Hepatocyte (in vitro differentiated cells): ENCODE measurements around the gene SLCO2B1. TPM values are rescaled to one million over a fixed set of nuclear protein-coding genes. Genes with fewer than 3 reads are reported as not detected.

Source experiments
- DNase-seq: peaks from one replicate; pipeline ENCODE4 v3.0.0-alpha.2; 2016; ENCODE audit warnings: low spot score
- H2AFZ ChIP-seq: fragments of 200-600 bp; sonication (generic); 2 replicates; pipeline ENCODE4 v1.6.0; 2016; ENCODE audit warnings: antibody characterized with exemption, mild to moderate bottlenecking
- H3K27ac ChIP-seq: fragments of 200-600 bp; sonication (generic); 2 replicates; pipeline ENCODE4 v1.5.1; 2016; ENCODE audit warnings: mild to moderate bottlenecking
- H3K27me3 ChIP-seq: fragments of 200-600 bp; sonication (generic); 2 replicates; pipeline ENCODE4 v1.6.1; 2016
- H3K36me3 ChIP-seq: fragments of 200-600 bp; sonication (generic); replicated peaks from 2 replicates; pipeline ENCODE4 v1.5.1; 2016; ENCODE audit warnings: low read depth; ENCODE audit not compliant: insufficient read depth
- H3K4me1 ChIP-seq: fragments of 200-600 bp; sonication (generic); 2 replicates; pipeline ENCODE4 v1.5.1; 2016; ENCODE audit warnings: mild to moderate bottlenecking, moderate library complexity; ENCODE audit not compliant: insufficient read depth
- H3K4me2 ChIP-seq: fragments of 200-600 bp; sonication (generic); 2 replicates; pipeline ENCODE4 v1.6.0; 2016
- H3K4me3 ChIP-seq: fragments of 200-600 bp; sonication (generic); 2 replicates; pipeline ENCODE4 v1.5.1; 2016; ENCODE audit warnings: mild to moderate bottlenecking
- H3K79me2 ChIP-seq: fragments of 200-600 bp; sonication (generic); 2 replicates; pipeline ENCODE4 v1.6.0; 2017; ENCODE audit warnings: mild to moderate bottlenecking
- H3K9me2 ChIP-seq: fragments of 200-600 bp; sonication (generic); replicated peaks from 2 replicates; pipeline ENCODE4 v1.6.0; 2017; ENCODE audit warnings: mild to moderate bottlenecking; ENCODE audit not compliant: insufficient read depth
- H3K9me3 ChIP-seq: fragments of 200-600 bp; sonication (generic); 2 replicates; pipeline ENCODE4 v1.5.1; 2016; ENCODE audit warnings: low read depth, mild to moderate bottlenecking
- H4K20me1 ChIP-seq: fragments of 200-600 bp; sonication (generic); 2 replicates; pipeline ENCODE4 v1.6.0; 2016; ENCODE audit warnings: mild to moderate bottlenecking; ENCODE audit not compliant: insufficient read depth, poor library complexity, severe bottlenecking
- CTCF ChIP-seq: fragments of 200-600 bp; sonication (generic); IDR thresholded peaks from 2 replicates; pipeline ENCODE4 v1.5.1; 2016; ENCODE audit warnings: antibody characterized with exemption, mild to moderate bottlenecking; ENCODE audit not compliant: poor library complexity
- EZH2 ChIP-seq: fragments of 200-600 bp; sonication (generic); IDR thresholded peaks from 2 replicates; pipeline ENCODE4 v1.6.1; 2016; ENCODE audit warnings: antibody characterized with exemption, mild to moderate bottlenecking, borderline replicate concordance
- EZH2phosphoT487 ChIP-seq: fragments of 200-600 bp; sonication (generic); IDR thresholded peaks from one replicate; pipeline ENCODE4 v1.6.1; 2018; ENCODE audit warnings: antibody characterized with exemption, mild to moderate bottlenecking, low read depth, moderate library complexity; ENCODE audit not compliant: unreplicated experiment, severe bottlenecking
- WGBS: methylation state at CpG from one replicate; pipeline ENCODE4 v1.1.6; 2016; ENCODE audit warnings: low lambda C conversion rate; ENCODE audit errors: missing lambda C conversion rate; 5-methylcytosine and 5-hydroxymethylcytosine counted together
- polyA plus RNA-seq: library from polyadenylated mRNA; unstranded; fragments of >200 nt; fragmentation: Nextera tagmentation; extraction: Ambion mirVana; gene quantifications from 2 replicates; pipeline ENCODE4 v1.2.1, GENCODE V29; 2016
- total RNA-seq: library from RNA; depleted of rRNA; stranded (reverse); fragments of >200 nt; gene quantifications from 2 replicates; pipeline ENCODE4 v1.2.3, GENCODE V29; 2014

The SLCO2B1 gene, protein sequence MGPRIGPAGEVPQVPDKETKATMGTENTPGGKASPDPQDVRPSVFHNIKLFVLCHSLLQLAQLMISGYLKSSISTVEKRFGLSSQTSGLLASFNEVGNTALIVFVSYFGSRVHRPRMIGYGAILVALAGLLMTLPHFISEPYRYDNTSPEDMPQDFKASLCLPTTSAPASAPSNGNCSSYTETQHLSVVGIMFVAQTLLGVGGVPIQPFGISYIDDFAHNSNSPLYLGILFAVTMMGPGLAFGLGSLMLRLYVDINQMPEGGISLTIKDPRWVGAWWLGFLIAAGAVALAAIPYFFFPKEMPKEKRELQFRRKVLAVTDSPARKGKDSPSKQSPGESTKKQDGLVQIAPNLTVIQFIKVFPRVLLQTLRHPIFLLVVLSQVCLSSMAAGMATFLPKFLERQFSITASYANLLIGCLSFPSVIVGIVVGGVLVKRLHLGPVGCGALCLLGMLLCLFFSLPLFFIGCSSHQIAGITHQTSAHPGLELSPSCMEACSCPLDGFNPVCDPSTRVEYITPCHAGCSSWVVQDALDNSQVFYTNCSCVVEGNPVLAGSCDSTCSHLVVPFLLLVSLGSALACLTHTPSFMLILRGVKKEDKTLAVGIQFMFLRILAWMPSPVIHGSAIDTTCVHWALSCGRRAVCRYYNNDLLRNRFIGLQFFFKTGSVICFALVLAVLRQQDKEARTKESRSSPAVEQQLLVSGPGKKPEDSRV
- total RNA-seq (52.2 and 79.2 TPM in 2 replicates), polyA plus RNA-seq (43.4 and 51.6 TPM in 2 replicates)

GRCh38 chr11:75150879-75151278, at the start of gene SLCO2B1:
Gene SLCO2B1 (plus strand): TSS chr11:75151107. CDS start chr11:75151382, 275 bp downstream.
- Histone ChIP-seq H3K9me2 (no peaks in the 10 kb centered on the region), H3K36me3 (no peaks in the 10 kb centered on the region), H4K20me1 (no peaks in the 10 kb centered on the region), H3K4me2 (peak within 1 kb of the TSS; percentile 74), H3K27ac (peak within 1 kb of the TSS; percentile 88), H3K4me1 (peaks cover 55% of the 10 kb centered on the region), H2AFZ (no peak within 1 kb of the TSS), H3K4me3 (peak within 1 kb of the TSS; percentile 1), H3K27me3 (no peaks in the 10 kb centered on the region), H3K9me3 (no peaks in the 10 kb centered on the region), H3K79me2 (peaks cover 14% of the 10 kb centered on the region)
- no peak for TF ChIP-seq EZH2phosphoT487
- 51% methylated on average over 4 of the region's 4 CpGs for WGBS
- peak; percentile 58 for DNase-seq

DNA sequence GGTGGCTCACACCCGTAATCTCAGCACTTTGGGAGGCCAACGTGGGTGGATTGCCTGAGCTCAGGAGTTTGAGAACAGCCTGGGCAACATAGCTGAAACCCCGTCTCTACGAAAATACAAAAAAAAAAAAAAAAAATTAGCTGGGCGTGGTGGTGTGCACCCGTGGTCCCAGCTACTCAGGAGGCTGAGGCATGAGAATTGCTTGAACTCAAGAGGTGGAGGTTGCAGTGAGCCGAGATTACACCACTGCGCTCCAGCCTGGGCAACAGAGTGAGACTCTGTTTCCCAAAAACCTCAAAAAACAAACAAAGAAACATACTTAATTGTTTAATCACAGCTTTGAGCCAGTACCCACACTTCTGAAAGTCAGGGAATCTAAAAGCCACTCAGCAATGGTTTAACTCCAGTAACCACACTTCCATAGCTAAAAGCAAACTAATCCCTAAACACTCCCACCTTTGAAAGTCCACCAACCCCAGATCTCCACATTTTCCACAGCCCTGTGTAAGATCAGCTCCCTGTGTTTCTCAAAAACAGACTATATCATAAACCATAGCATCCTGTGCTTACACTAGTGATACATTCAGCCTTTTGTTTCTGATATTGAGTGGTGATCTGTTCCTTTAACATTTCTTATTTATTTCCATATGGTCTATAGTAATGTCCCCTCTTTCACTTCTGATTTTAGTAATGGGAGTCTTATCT, 49.3 kb upstream of the SLCO2B1 start:
- Histone ChIP-seq H3K4me1 (no peaks in the 10 kb centered on the region), H3K9me2 (no peaks in the 10 kb centered on the region), H3K4me2 (no peak overlapping the region), H3K36me3 (no peaks in the 10 kb centered on the region), H3K79me2 (no peaks in the 10 kb centered on the region), H3K27me3 (peaks cover 2% of the 10 kb centered on the region), H3K27ac (no peak overlapping the region), H2AFZ (no peak overlapping the region), H3K9me3 (no peaks in the 10 kb centered on the region), H3K4me3 (no peak overlapping the region), H4K20me1 (no peaks in the 10 kb centered on the region)
- 86% methylated on average over 8 of the region's 8 CpGs for WGBS
- DNase-seq = no peak
- no peak for TF ChIP-seq EZH2phosphoT487
- no peak for TF ChIP-seq EZH2
- TF ChIP-seq CTCF = no peak

DNA sequence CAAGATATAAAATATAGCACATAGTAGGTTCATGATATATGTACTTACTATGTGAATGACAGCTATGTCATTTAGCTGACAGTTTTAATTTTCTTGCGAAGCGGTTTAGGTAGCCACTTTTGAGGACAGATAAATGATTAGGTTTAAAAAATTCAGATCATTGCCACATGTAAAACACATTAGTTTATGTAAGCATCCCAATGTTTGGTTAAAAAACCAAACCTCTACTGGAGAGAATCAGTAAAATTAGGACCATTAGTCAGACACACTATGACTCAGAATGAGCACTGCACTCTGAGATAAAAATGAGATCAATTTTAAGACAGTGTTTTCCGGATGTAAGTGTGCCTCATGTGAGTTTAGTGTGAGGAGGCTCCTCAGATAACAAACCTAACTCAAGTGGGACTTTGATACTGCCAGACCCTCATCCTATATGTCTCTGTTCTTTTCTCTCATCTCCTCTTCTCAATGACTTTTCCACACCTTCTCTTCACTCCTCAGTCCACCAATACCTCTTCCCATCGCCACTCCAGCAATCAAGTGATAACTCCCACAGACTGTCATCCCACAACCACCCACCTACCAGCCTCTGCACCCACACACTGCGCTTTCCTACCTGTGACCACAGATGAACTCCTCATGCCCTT, 47.4 kb upstream of the SLCO2B1 start:
- 87% methylated on average over 5 of the region's 5 CpGs for WGBS
- Histone ChIP-seq H2AFZ (no peak overlapping the region), H3K79me2 (no peaks in the 10 kb centered on the region), H4K20me1 (no peaks in the 10 kb centered on the region), H3K4me2 (no peak overlapping the region), H3K9me3 (no peaks in the 10 kb centered on the region), H3K27me3 (peaks cover 2% of the 10 kb centered on the region), H3K36me3 (no peaks in the 10 kb centered on the region), H3K9me2 (no peaks in the 10 kb centered on the region), H3K4me3 (no peak overlapping the region), H3K27ac (no peak overlapping the region), H3K4me1 (no peaks in the 10 kb centered on the region)
- no peak for DNase-seq
- TF ChIP-seq EZH2 (no peak), EZH2phosphoT487 (no peak), CTCF (no peak)
